HCT116 (cell line): ENCODE measurements around the gene NR6A1. TPM values are rescaled to one million over a fixed set of nuclear protein-coding genes. Genes with fewer than 3 reads are reported as not detected.

Source experiments
- ATAC-seq: fragments of 200-7000 bp; cut with Tn5 transposase; 2 replicates; pipeline ENCODE4 v1.9.1; 2020; ENCODE audit warnings: mild to moderate bottlenecking, moderate library complexity
- BruUV-seq: library from RNA; stranded (reverse); fragments of 400-500 nt; replicated peaks from 2 replicates; lab custom pipeline; 2021; lab: Mats Ljungman, UMichigan
- CTCF ChIA-PET: fragments of 300-600 bp; sonication (Branson Sonifier 250); formaldehyde crosslinking; loops from one replicate; lab custom pipeline; 2021; ENCODE audit warnings: antibody characterized with exemption; lab: Charles Lee
- POLR2A ChIA-PET: fragments of 300-600, 350-600 bp; sonication (Branson Sonifier 250); formaldehyde crosslinking; loops from one replicate; lab custom pipeline; 2021; ENCODE audit warnings: antibody characterized with exemption; lab: Charles Lee
- RAD21 ChIA-PET, 2 experiments: fragments of 300-600 bp; sonication (Branson Sonifier 250); formaldehyde crosslinking; loops; one replicate each; lab custom pipeline; 2023; ENCODE audit warnings: low total read pairs in 2 of 2; ENCODE audit not compliant: uncharacterized antibody in 2 of 2, unreplicated experiment in 2 of 2, low non-redundant PET in 1 of 2; lab: Charles Lee
- DNase-seq: peaks from one replicate; pipeline ENCODE4 v3.0.0-alpha.2; 2010; ENCODE audit warnings: low read depth, low spot score
- H2AFZ ChIP-seq: fragments of 200-600 bp; shearing (Covaris generic), sonication (generic); 2 replicates; pipeline ENCODE4 v1.6.1; 2017; ENCODE audit warnings: low read depth, mixed run types, mixed read lengths, antibody characterized with exemption, low read length; ENCODE audit not compliant: poor library complexity, severe bottlenecking
- H3K27ac ChIP-seq: 2 replicates; pipeline ENCODE4 v1.5.1; 2012; ENCODE audit warnings: low read depth, low read length
- H3K27me3 ChIP-seq: fragments of 200-600 bp; sonication (generic); 2 replicates; pipeline ENCODE4 v1.6.1; 2016; ENCODE audit warnings: mixed run types, low read length, mixed read lengths; ENCODE audit not compliant: insufficient read depth
- H3K36me3 ChIP-seq, 2 experiments: fragments of 200-500 bp in 1 of 2; fragments of 200-600 bp in 1 of 2; sonication (Bioruptor generic) in 1 of 2; sonication (generic) in 1 of 2; 2 replicates each; pipeline versions ENCODE4 v1.5.1 to v1.6.1; 2014 to 2016; ENCODE audit warnings: low read length in 2 of 2, inconsistent platforms in 1 of 2, mixed read lengths in 1 of 2, mixed run types in 1 of 2; ENCODE audit not compliant: insufficient read depth in 2 of 2, control insufficient read depth in 1 of 2
- H3K4me1 ChIP-seq, 2 experiments: fragments of 200-600 bp in 1 of 2; sonication (generic) in 1 of 2; 2 replicates each; pipeline versions ENCODE4 v1.5.1 to v1.6.1; 2012 to 2017; ENCODE audit warnings: low read length in 2 of 2, inconsistent platforms in 1 of 2, mild to moderate bottlenecking in 1 of 2, mixed read lengths in 1 of 2, mixed run types in 1 of 2, moderate library complexity in 1 of 2; ENCODE audit not compliant: insufficient read depth in 2 of 2, control insufficient read depth in 1 of 2
- H3K4me2 ChIP-seq: fragments of 200-600 bp; sonication (generic); 2 replicates; pipeline ENCODE4 v1.6.1; 2017; ENCODE audit warnings: mixed run types, low read length, mixed read lengths
- H3K4me3 ChIP-seq, 2 experiments: fragments of 200-600 bp in 1 of 2; sonication (generic) in 1 of 2; replicated peaks in 1 of 2; 2 replicates each; pipeline ENCODE4 v1.5.1; 2011 to 2016; ENCODE audit warnings: low read length in 2 of 2, control low read depth in 1 of 2, low read depth in 1 of 2, mild to moderate bottlenecking in 1 of 2, mixed read lengths in 1 of 2, mixed run types in 1 of 2
- H3K79me2 ChIP-seq: fragments of 200-600 bp; sonication (generic); 2 replicates; pipeline ENCODE4 v1.6.1; 2017; ENCODE audit warnings: mild to moderate bottlenecking, mixed run types, low read length, moderate library complexity, mixed read lengths; ENCODE audit not compliant: insufficient read depth
- H3K9ac ChIP-seq: fragments of 200-600 bp; sonication (generic); 2 replicates; pipeline ENCODE4 v1.6.1; 2016; ENCODE audit warnings: low read length, mixed read lengths
- H3K9me2 ChIP-seq: fragments of 200-600 bp; sonication (generic), shearing (Covaris generic); 2 replicates; pipeline ENCODE4 v1.6.1; 2017; ENCODE audit warnings: mixed run types, mild to moderate bottlenecking, moderate library complexity; ENCODE audit not compliant: insufficient read depth
- H3K9me3 ChIP-seq, 2 experiments: fragments of 200-500 bp in 1 of 2; fragments of 200-600 bp in 1 of 2; sonication (Bioruptor generic) in 1 of 2; sonication (generic) in 1 of 2; 2 replicates each; pipeline ENCODE4 v1.6.1; 2014 to 2017; ENCODE audit warnings: low read length in 2 of 2, mixed read lengths in 2 of 2, inconsistent platforms in 1 of 2, low read depth in 1 of 2, mild to moderate bottlenecking in 1 of 2, mixed run types in 1 of 2, moderate library complexity in 1 of 2; ENCODE audit not compliant: control insufficient read depth in 1 of 2, insufficient read depth in 1 of 2
- H4K20me1 ChIP-seq: fragments of 200-600 bp; sonication (generic), shearing (Covaris generic); 2 replicates; pipeline ENCODE4 v1.6.1; 2017; ENCODE audit warnings: mixed run types, mild to moderate bottlenecking, moderate library complexity; ENCODE audit not compliant: insufficient read depth
- ATF3 ChIP-seq: IDR thresholded peaks from 2 replicates; pipeline ENCODE4 v1.6.1; 2012
- CEBPB ChIP-seq: IDR thresholded peaks from 2 replicates; pipeline ENCODE4 v1.6.1; 2012; ENCODE audit warnings: low read depth
- EGR1 ChIP-seq: IDR thresholded peaks from 2 replicates; pipeline ENCODE4 v1.6.1; 2012; ENCODE audit warnings: low read depth
- ELF1 ChIP-seq: IDR thresholded peaks from 2 replicates; pipeline ENCODE4 v1.6.1; 2012; ENCODE audit warnings: low read depth, borderline replicate concordance
- EZH2 ChIP-seq: fragments of 200-600 bp; sonication (generic); IDR thresholded peaks from 2 replicates; pipeline ENCODE4 v1.6.1; 2017; ENCODE audit warnings: antibody characterized with exemption, mixed run types
- FOSL1 ChIP-seq: IDR thresholded peaks from 2 replicates; pipeline ENCODE4 v1.6.1; 2012; ENCODE audit warnings: low read depth
- JUND ChIP-seq: IDR thresholded peaks from 2 replicates; pipeline ENCODE4 v1.6.1; 2012
- MAX ChIP-seq: IDR thresholded peaks from 2 replicates; pipeline ENCODE4 v1.6.1; 2012
- POLR2A ChIP-seq: IDR thresholded peaks from 2 replicates; pipeline ENCODE4 v1.7.0; 2011; ENCODE audit warnings: borderline replicate concordance; ENCODE audit not compliant: insufficient read depth, insufficient read length; ENCODE audit errors: extremely low read depth
- POLR2AphosphoS5 ChIP-seq: IDR thresholded peaks from 2 replicates; pipeline ENCODE4 v1.6.1; 2011; ENCODE audit warnings: mild to moderate bottlenecking, low read depth, low read length, moderate library complexity
- RAD21 ChIP-seq: IDR thresholded peaks from 2 replicates; pipeline ENCODE4 v1.6.1; 2012; ENCODE audit warnings: low read depth, mild to moderate bottlenecking
- SP1 ChIP-seq: IDR thresholded peaks from 2 replicates; pipeline ENCODE4 v1.6.1; 2012; ENCODE audit warnings: low read depth
- TCF7L2 ChIP-seq: IDR thresholded peaks from 2 replicates; pipeline ENCODE4 v1.7.0; 2011; ENCODE audit warnings: borderline replicate concordance, inconsistent platforms; ENCODE audit not compliant: insufficient read depth, insufficient read length; ENCODE audit errors: extremely low read depth
- YY1 ChIP-seq: IDR thresholded peaks from 2 replicates; pipeline ENCODE4 v1.6.1; 2011; ENCODE audit warnings: low read length, low read depth, moderate library complexity, mild to moderate bottlenecking; ENCODE audit not compliant: insufficient replicate concordance; ENCODE audit errors: extremely low read depth
- ZFX ChIP-seq: fragments of 450-650 bp; IDR thresholded peaks from 2 replicates; pipeline ENCODE4 v1.6.1; 2017
- intact Hi-C: fragments of 100-400 bp; cut with micrococcal nuclease; formaldehyde crosslinking; loops from 2 replicates; pipeline ENCODE4 v1.10.0; 2022
- total RNA-seq: library from RNA; stranded (reverse); gene quantifications from one replicate; pipeline ENCODE4 v1.2.1, GENCODE V29; 2021; ENCODE audit not compliant: unreplicated experiment

Gene NR6A1
- total RNA-seq, 1 experiment from 2014 or later = 9.9 TPM

- Histone ChIP-seq H2AFZ (no peak overlapping the region), H3K4me2 (no peak overlapping the region), H3K27me3 (no peaks in the 10 kb centered on the region), H3K36me3 (no peaks in the 10 kb centered on the region), H3K9me2 (no peaks in the 10 kb centered on the region), H3K27ac (no peak overlapping the region), H3K79me2 (peaks cover 93% of the 10 kb centered on the region), H4K20me1 (peaks cover 13% of the 10 kb centered on the region; the same call in 1 of the 2 replicates), H3K4me1 (peaks cover 22 to 41% of the 10 kb centered on the region in 2 experiments), H3K9me3 (no peaks in the 10 kb centered on the region), H3K9ac (no peak overlapping the region), H3K4me3 (no peak overlapping the region)
- POLR2A ChIA-PET = no interaction called here
- RAD21 ChIA-PET = no interaction called here
- BruUV-seq = no TSS peak
- ATAC-seq = no peak
- TF ChIP-seq JUND = no peak
- peak; percentile 10 for TF ChIP-seq TCF7L2
- CTCF ChIA-PET = interaction anchor here (1.0 to 1.2 kb wide), 2 partner anchors 10 to 139 kb away, joined by 3 read pairs; no protein-coding TSS in a partner anchor
- DNase-seq = no peak
- intact Hi-C loops = no loop called here
Observed at GRCh38 chr9:124756011-124756410, 15.1 kb downstream of the NR6A1 start.

- Histone ChIP-seq H3K79me2 (peaks cover 89% of the 10 kb centered on the region), H2AFZ (no peak overlapping the region), H4K20me1 (peaks cover 13% of the 10 kb centered on the region), H3K9me3 (no peaks in the 10 kb centered on the region), H3K9me2 (no peaks in the 10 kb centered on the region), H3K4me2 (no peak overlapping the region), H3K27me3 (no peaks in the 10 kb centered on the region), H3K36me3 (no peaks in the 10 kb centered on the region), H3K4me1 (peaks cover 22 to 41% of the 10 kb centered on the region in 2 experiments), H3K9ac (no peak overlapping the region), H3K27ac (no peak overlapping the region), H3K4me3 (no peak overlapping the region)
- ChIA-PET CTCF (no interaction called here), RAD21 (no interaction called here), POLR2A (no interaction called here)
- BruUV-seq = no TSS peak
- intact Hi-C loops = loop anchor here (2.0 kb wide), 1 partner anchor 42 kb away; no protein-coding TSS in a partner anchor
- TF ChIP-seq YY1 (no peak), TCF7L2 (no peak), EZH2 (no peak), POLR2A (no peak), RAD21 (no peak), CEBPB (no peak), FOSL1 (no peak), ZFX (no peak), ELF1 (no peak), EGR1 (no peak), MAX (no peak), SP1 (no peak), POLR2AphosphoS5 (no peak), ATF3 (no peak)
- DNase-seq (no peak), ATAC-seq (no peak)
Observed at GRCh38 chr9:124755061-124755460, 16.1 kb downstream of the NR6A1 start.
